HT1080 (cell line): Measurements from ENCODE around the gene PKDREJ. TPM values are rescaled to one million over a fixed set of nuclear protein-coding genes. Genes with fewer than 3 reads are reported as not detected.
A peak's percentile ranks its signal among the peaks of the same experiment; 100 is the strongest.
"Not testable (repeated sequence)": the region's sequence is repeated elsewhere in the genome, so short reads cannot be mapped to it uniquely, and the experiment has no call there.

Source experiments
- DNase-seq: peaks from one replicate; pipeline ENCODE4 v3.0.0-alpha.2; 2015; ENCODE audit warnings: low read depth
- polyA plus RNA-seq, 2 experiments: library from polyadenylated mRNA; depleted of rRNA; stranded (reverse); fragments of >200 nt; gene quantifications; 2 replicates each; pipeline ENCODE4 v1.2.3, GENCODE V29; 2015
- total RNA-seq: library from RNA; depleted of rRNA; stranded (reverse); fragments of >200 nt; shearing (Covaris generic); gene quantifications from 2 replicates; pipeline ENCODE4 v1.2.3, GENCODE V29; 2014; rRNA removed

PKDREJ gene, protein sequence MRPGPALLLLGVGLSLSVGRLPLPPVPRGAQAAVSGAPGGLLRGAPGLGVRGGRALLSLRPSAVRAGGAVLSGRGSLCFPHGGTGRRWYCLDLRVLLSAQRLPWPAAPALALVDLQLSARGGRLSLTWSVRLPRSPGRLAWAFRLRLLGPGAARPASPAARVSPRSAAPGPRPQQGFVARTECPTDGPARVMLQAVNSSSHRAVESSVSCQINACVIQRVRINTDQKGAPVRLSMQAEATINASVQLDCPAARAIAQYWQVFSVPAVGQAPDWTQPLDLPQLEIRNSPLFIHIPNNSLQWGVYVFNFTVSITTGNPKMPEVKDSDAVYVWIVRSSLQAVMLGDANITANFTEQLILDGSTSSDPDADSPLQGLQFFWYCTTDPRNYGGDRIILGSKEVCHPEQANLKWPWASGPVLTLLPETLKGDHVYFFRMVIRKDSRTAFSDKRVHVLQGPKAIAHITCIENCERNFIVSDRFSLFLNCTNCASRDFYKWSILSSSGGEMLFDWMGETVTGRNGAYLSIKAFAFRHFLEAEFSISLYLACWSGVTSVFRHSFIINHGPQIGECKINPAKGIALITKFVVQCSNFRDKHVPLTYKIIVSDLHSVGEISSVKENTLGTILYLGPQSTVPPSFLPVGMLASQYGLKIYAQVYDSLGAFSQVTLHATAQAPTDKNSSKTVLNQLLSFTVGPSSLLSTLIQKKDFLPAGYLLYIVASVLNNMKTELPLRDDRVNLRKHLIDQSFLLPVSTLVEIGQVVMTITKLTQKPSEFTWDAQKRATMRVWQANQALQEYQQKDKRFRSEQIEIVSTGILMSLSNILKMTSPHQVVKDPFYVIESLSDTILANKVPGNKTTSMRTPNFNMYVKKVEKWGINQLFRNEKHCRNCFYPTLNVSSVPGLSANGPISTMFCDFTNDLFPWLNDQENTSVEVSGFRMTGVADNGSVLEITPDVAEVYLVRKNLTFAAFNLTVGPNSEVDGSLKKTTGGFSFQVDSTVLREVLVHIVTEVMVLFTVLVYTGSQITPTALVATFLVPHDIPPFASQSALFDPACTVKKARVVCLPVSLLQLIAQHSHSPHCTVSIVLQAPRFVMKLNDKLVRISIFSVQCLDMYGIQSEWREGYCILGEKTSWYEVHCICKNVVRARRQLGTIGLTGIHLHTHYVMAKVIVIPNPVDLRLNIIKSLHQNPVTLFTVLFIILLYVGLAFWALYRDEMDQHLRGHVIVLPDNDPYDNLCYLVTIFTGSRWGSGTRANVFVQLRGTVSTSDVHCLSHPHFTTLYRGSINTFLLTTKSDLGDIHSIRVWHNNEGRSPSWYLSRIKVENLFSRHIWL (N-terminal part only)
- total RNA-seq = not detected in 2 replicates
- not detected in 2 replicates for polyA plus RNA-seq (2015; cell fraction: cytosol; rRNA removed)
- polyA plus RNA-seq (2015; cell fraction: nucleus; rRNA removed) = not detected in 2 replicates

GRCh38 chr22:46263216-46263590 lies at the start of gene PKDREJ:
PKDREJ (minus strand) TSS chr22:46263343; CDS start chr22:46263322, 21 bp downstream.
- no peak for DNase-seq

GRCh38 chr22:46312848-46313247 lies 49.7 kb upstream of the PKDREJ start:
- DNase-seq = not testable (repeated sequence)

- DNase-seq = no peak
Measured at GRCh38 chr22:46312056-46312455, 48.9 kb upstream of the PKDREJ start.

DNA sequence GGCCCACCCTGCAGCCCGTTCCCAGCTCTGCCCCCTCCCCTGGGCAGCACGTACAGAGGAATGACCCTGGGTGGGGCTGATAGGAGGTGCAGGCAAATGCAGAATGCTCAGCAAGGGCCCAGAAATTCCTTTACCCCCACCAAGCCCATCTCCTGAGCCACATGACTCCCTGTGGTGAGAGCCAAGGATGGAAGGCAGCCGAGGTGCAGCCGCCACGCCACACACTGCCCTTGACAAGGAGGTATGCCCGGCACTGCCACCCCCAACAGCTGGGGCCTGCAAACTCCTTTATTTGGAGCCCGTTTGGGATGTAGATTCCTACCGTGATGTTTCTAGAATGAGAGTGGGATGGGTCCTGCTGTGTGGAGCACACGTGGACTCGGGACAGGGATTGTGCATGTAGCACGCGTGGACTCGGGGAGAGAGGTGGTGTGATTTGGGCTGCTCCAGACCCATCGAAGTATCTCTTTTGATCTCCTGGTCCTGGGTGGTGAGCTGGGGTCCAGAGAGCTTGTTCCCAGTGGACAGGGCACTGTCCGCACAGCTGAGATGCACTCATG lies 46.5 kb upstream of the PKDREJ start:
- no peak for DNase-seq

DNA sequence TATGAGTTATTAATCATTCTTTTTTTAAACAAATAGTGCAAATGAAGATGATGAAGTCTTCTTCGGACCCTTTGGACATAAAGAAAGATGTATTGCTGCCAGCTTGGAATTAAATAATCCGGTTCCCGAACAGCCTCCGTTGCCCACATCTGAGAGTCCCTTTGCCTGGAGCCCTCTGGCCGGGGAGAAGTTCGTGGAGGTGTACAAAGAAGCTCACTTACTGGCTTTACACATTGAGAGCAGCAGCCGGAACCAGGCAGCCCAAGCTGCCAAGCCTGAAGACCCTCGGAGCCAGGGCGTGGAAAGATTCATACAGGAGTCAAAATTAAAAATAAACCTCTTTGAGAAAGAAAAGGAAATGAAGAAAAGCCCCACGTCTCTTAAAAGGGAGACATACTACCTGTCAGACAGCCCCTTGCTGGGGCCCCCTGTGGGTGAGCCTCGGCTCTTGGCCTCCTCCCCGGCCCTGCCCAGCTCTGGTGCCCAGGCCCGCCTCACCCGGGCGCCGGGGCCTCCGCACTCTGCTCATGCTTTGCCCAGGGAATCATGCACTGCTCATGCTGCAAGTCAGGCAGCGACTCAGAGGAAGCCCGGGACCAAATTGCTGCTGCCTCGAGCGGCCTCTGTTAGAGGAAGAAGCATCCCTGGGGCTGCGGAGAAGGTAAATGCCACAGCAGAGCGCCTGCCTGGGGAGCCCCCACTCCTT lies 45.3 kb upstream of the PKDREJ start:
- DNase-seq = no peak

DNA sequence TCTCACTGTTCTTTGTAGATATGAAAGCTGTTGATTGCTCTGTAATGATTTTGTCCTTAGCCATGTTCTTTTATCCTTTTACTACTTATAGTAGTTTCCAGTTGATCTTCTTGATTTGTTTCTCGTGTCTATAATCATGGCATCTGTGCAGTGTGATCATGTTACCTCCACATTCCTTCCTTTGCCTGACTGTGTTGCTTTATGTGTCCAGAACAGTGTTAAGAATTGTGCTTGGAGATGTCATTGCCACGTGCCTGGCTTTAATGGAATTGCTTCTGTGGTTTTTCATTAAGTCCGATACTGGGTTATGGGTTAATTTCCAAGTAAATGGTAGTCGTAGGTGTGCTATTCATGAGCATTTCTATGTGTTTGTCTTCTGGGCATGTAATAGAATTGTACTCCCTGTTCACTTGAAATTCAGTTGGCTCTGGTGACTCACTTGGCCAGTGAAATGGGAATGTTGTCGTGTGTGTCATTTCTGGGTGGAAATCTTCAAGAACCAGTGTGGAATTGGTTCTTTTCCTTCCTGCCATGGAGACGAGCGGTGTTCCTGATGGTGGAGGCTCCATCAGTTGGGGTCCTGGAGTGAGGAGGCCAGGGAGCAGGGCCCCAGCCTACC lies 40.3 kb upstream of the PKDREJ start:
- peak; percentile 20 for DNase-seq

- DNase-seq = no peak
Measured at GRCh38 chr22:46300491-46300890, 37.3 kb upstream of the PKDREJ start.

- DNase-seq = no peak
Measured at GRCh38 chr22:46299101-46299500, 36.0 kb upstream of the PKDREJ start.

GRCh38 chr22:46297151-46297812 lies 34.1 kb upstream of the PKDREJ start:
- peak; percentile 42 for DNase-seq

DNA sequence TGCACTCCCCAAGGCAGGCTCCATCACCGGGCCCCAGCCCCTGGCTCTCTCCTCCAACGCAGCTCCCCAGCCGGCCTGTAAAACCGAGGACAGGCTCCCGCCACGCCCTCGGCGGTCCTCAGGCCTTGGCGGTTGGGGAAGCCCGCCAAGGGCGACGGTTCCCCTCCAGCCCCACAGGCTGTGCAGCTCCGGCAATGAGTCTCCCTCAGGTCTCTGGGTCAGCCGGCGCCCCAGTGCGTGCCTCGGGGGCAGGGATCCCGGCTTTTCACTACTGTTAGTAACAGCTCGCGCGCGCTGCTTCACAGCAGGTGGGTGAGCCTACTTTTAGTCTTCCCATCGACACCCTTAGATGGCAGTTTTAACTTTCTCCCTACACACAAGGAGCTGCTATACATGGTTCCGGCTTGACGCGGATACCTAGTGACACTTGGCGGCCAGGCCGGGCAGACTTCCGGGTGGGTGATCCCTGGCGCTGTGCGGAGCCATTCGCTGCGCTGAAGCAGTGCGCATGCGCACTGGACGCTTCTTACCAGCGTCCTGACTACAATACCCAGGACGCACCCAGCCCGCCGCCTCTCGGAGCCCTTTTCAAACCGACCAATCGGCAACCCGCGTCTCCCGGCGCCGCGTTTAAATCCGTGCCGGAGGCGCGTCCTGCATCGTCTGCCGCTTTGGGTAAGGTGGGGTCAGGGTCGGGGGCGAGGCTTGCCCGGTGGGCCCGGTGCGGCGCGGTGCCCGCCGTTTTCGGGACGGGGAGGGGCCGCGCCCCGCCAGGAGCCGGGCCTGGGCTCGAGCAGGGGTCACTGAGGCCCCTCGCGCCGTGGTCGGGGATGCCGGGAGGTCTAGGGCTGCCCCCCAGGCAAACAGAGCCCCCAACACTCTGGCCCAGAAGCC lies 33.4 kb upstream of the PKDREJ start, which contains the start of gene GTSE1:
TSS of gene GTSE1 (plus strand) at position 614 of the 894 bp plus-strand sequence. CDS start 531 bp downstream, outside the sequence.
- peak; percentile 98 for DNase-seq

GRCh38 chr22:46295277-46295971 lies 32.3 kb upstream of the PKDREJ start:
- DNase-seq = no peak

DNA sequence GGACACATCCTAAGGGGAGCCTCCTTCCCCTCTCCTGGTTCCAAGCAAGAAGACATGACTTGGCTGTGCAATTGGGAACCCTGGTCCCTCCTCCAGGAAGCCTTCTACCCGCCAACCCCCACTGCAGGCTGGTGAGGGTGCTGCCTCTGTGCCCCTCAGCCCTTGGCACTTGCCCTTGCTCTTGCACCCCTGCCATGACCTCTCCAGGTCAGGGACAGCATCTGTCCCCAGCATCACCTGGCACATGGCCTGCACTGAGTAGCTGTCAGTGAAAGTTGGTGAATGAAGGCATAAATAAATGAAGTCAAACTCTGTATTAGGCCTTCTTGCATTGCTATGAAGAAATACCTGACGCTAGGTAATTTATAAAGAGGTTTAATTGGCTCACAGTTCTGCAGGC lies 31.6 kb upstream of the PKDREJ start:
- DNase-seq = no peak

- no peak for DNase-seq
Measured at GRCh38 chr22:46293577-46294260, 30.6 kb upstream of the PKDREJ start.

DNA sequence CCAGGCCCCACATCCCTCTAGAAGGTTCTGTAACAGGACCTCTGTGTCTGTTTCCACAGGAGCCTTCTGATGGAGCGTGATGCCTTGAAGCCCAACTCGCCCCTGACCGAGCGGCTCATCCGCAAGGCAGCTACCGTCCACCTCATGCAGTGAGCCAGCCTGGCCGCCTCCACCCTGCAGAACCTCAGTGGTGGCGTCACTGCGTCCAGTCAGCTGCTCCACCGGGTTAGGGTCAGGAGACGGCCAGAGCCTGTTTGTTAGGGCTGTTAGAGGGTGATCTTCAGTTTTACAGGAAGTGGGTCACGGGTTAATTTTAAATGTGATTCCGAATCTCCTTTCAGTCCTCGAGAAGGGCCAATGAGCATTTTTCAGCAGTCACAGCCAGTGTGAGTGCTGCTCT lies 29.6 kb upstream of the PKDREJ start:
- DNase-seq = no peak

DNA sequence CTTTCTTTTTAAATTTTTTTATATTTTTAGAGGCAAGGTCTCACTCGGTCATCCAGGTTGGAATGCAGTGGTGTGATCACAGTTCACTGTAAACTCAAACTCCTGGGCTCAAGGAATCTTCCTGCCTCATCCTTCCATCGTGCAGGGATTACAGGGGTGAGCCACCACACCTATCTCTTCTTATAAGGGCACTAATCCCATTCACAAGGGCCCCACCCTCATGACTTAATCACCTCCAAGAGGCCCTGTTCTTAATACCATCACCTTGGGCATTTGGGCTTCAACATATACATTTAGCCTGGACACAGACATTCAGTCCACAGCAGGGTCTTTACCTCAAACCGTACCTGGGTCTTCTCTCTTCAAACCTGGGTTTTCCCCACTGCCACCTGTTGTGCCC lies 29.0 kb upstream of the PKDREJ start:
- DNase-seq = no peak

GRCh38 chr22:46290843-46291785 lies 28.0 kb upstream of the PKDREJ start:
- no peak for DNase-seq
